Brain pericyte (primary cell): ENCODE results near the gene FAM83B.
"Not testable (repeated sequence)": the region's sequence is repeated elsewhere in the genome, so short reads cannot be mapped to it uniquely, and the experiment has no call there.

Experiments
- DNase-seq: peaks from one replicate; pipeline ENCODE4 v3.0.0-alpha.2; 2012; ENCODE audit warnings: low read depth, low spot score

The FAM83B gene

DNA sequence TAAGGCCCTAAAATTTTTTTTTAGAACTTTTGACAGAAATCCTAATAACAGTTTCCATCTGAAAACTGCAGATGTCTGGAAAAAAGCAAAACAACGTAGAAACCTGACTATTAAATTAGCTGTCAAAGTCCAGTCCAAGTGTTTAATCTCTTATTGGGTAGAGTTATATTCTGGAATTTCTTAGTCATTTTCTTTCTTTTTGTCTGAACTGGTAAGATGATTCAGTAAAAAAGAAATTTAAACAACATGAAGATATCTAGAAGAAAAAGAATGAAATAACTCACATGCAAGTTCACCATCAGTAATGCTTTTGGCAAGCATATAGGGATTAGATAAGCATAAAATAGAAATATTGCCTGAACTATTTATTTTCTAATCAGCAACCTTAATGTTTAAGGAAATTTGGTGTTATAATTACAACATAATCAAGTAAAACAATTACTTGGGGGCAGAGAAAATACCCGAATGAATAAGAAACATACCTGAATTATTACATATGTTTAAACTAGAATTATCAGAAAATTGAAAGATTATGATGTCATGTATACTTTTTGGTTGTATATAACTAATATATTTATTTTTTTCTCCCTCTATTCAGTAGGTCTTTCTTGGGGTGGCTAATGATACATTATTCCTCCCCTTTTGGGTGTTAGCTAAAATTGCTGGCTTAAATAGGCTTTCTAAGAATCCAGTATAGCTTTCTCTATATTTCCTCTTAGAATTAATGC lies 51.1 kb downstream of the FAM83B start:
- DNase-seq, result no peak

- DNase-seq, result no peak
Measured at GRCh38 chr6:54898767-54899166, 52.2 kb downstream of the FAM83B start.

GRCh38 chr6:54899442-54899841 lies 52.9 kb downstream of the FAM83B start:
- DNase-seq, result no peak

- no peak for DNase-seq
Measured at GRCh38 chr6:54899986-54900385, 53.4 kb downstream of the FAM83B start.

- no peak for DNase-seq
Measured at GRCh38 chr6:54900666-54901065, 54.1 kb downstream of the FAM83B start.

GRCh38 chr6:54903884-54904283 lies 57.3 kb downstream of the FAM83B start:
- DNase-seq, result no peak

- DNase-seq, result no peak
Measured at GRCh38 chr6:54907355-54907754, 60.8 kb downstream of the FAM83B start.

GRCh38 chr6:54909184-54909583 lies 62.6 kb downstream of the FAM83B start:
- no peak for DNase-seq

DNA sequence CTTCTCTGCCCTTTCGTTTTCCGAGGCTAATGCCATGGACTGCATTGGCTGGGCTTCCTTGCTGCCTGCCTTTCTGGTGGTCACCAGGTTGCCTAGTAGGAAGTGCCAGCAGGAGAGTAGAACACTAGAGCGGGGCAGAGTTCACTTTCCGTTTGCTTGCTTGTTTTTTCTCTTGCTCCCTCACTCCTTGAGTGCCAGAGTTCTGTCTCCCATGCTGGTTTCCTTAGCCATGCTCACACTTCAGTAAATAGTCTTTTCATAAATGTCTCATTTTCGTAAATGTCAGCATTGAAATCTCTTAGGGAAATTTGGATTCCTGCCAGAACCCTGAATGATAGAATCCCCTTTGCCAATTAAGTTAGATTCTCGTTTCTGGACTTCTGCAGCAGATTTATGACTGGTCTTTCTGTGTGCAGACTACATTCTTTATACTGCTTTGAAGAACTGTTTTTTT lies 63.9 kb downstream of the FAM83B start:
- DNase-seq, result no peak

- DNase-seq, result no peak
Measured at GRCh38 chr6:54910921-54911320, 64.3 kb downstream of the FAM83B start.

- no peak for DNase-seq
Measured at GRCh38 chr6:54913211-54913610, 66.6 kb downstream of the FAM83B start.

- no peak for DNase-seq
Measured at GRCh38 chr6:54916858-54917257, 70.3 kb downstream of the FAM83B start.

- DNase-seq, result no peak
Measured at GRCh38 chr6:54920628-54921027, 74.1 kb downstream of the FAM83B start.

DNA sequence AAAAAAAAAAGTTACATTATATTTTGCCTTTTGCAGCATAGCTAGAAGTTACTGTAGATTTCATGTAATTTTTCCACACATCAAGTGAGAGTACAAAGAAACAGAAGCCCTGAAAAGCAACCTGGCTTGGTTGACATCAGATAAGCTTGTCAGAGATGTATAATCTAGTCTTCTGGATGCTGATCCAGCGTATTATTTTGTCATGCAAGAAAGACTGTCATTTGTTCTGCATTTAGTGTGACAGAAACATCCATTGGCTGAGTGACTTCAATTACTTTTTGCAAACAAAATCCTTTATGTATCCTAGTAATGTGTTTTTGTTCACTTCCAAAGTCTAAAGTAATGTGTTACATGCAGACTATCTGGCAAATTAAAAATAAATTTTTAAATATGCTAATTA lies 75.3 kb downstream of the FAM83B start:
- no peak for DNase-seq

DNA sequence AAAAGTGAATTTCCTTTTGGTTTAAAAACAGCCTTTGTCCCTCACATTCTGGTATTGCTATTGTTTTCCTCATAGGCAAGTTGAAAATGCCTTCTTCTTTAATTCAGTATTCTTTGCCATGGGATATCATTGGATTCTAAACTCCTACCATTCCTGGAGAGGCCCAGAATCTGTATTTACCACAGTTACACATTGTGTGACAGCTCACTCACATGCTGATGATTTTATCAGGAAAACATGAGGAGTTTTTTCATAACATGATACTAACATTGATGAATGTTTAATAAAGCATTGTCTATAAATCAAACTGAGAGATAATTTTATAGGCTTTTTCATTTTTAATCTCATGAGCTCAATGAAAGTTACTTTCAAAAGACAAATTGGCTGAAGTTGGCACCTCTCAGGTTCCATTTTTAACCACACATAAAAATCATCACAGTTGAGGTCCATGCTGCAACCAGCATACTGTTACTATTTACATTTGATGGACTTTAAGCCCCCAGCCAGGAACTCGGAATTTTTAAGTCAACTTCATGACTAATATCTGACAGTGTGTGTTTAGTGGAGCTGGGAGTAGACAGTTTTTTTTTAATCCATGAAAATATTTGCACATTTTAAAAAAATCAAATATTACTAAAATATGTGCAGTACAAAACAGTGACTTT lies 82.8 kb downstream of the FAM83B start:
- no peak for DNase-seq

- no peak for DNase-seq
Measured at GRCh38 chr6:54932622-54933021, 86.1 kb downstream of the FAM83B start.

DNA sequence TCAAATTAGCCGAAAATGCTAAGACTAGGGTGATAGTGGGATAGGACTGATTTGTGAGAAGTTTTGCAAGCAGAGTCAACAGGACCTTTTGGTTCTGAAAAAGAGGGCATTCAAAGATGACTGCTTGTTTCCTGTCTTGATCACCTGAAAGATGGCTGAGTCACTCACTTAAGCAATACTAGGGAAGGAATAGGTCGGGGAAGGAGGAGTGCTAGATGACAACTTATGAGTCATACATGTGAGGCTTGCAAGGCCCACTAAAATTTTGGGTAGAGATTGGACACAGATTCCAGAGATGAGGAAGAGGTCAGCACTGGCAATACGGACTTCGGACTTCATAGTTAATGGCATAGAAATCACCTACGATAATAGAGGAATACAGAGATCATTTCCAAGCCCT lies 89.2 kb downstream of the FAM83B start:
- no peak for DNase-seq

GRCh38 chr6:54937371-54937770 lies 90.8 kb downstream of the FAM83B start:
- DNase-seq, result no peak

- DNase-seq, result no peak
Measured at GRCh38 chr6:54957698-54958097, 111.1 kb downstream of the FAM83B start.

- no peak for DNase-seq
Measured at GRCh38 chr6:54958446-54958845, 111.9 kb downstream of the FAM83B start.

- DNase-seq, result no peak
Measured at GRCh38 chr6:54959820-54960219, 113.2 kb downstream of the FAM83B start.

DNA sequence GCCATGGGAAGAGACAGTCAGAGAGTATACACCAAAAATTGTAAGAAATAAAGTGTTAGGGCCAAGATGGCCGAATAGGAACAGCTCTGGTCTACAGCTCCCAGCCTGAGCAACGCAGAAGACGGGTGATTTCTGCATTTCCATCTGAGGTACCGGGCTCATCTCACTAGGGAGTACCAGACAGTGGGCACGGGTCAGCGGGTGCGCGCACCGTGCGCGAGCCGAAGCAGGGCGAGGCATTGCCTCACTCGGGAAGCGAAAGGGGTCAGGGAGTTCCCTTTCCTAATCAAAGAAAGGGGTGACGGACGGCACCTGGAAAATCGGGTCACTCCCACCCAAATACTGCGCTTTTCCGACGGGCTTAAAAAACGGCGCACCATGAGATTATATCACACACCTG lies 114.8 kb downstream of the FAM83B start:
- DNase-seq, result not testable (repeated sequence)

DNA sequence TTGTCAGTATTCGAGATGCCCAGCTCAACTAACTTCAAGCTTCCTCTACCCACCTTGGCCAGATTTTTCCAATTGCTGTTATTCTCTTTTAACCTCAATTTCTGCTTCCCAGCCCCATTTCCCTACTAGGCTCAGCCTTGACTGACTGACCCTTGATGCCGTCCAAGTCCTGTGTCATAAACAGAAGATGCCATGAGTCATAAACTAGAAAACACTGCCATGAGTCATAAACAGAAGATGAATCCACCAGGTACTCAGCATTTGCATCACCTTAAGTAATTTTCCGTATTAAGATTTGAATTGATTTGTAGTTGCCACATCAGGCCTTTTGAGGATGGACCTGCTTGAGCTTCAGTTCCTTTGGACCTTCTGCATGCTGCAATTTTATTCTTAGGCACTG lies 123.8 kb downstream of the FAM83B start:
- DNase-seq, result no peak
